ENCODE measurements around the gene CACNA1B.

DNA sequence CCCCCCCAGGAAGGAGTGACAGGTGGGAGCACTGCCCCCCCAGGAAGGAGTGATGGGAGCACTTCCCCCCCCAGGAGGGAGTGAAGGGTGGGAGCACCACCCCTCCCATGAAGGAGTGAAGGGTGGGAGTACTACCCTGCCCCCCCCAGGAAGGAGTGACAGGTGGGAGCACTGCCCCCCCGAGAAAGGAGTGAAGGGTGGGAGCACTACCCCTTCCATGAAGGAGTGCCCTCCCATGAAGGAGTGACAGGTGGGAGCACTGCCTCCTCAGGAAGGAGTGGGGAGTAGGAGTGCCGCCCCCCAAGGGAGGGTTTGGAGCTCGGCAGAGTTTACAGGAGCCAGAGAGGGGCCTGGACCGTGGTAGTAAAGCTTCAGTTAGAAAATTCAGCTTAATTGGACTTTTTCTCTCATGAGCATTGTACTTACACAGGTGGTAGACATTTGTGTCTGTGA, 100.7 kb downstream of the CACNA1B start:
- TF ChIP-seq, protein P1, sequence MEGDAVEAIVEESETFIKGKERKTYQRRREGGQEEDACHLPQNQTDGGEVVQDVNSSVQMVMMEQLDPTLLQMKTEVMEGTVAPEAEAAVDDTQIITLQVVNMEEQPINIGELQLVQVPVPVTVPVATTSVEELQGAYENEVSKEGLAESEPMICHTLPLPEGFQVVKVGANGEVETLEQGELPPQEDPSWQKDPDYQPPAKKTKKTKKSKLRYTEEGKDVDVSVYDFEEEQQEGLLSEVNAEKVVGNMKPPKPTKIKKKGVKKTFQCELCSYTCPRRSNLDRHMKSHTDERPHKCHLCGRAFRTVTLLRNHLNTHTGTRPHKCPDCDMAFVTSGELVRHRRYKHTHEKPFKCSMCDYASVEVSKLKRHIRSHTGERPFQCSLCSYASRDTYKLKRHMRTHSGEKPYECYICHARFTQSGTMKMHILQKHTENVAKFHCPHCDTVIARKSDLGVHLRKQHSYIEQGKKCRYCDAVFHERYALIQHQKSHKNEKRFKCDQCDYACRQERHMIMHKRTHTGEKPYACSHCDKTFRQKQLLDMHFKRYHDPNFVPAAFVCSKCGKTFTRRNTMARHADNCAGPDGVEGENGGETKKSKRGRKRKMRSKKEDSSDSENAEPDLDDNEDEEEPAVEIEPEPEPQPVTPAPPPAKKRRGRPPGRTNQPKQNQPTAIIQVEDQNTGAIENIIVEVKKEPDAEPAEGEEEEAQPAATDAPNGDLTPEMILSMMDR (IDR thresholded peaks at IDR 0.05): no peak
- TF ChIP-seq POLR2A (IDR thresholded peaks at IDR 0.05; ENCODE audit: low read depth) (no peak), POLR2AphosphoS5 (IDR thresholded peaks at IDR 0.05) (no peak), EP300 (IDR thresholded peaks at IDR 0.05) (no peak)

Measured in esophagus muscularis mucosa (tissue), 4 donors.